ENCODE results near the gene NEDD4.

- TF ChIP-seq CTCF (IDR thresholded peaks at IDR 0.05) (no peak), POLR2A (IDR thresholded peaks at IDR 0.05) (no peak), EP300 (IDR thresholded peaks at IDR 0.05) (no peak)
Observed at GRCh38 chr15:55853134-55853533, 140.3 kb downstream of the NEDD4 start.
